ENCODE measurements around the gene LRP5.

Gene LRP5

DNA sequence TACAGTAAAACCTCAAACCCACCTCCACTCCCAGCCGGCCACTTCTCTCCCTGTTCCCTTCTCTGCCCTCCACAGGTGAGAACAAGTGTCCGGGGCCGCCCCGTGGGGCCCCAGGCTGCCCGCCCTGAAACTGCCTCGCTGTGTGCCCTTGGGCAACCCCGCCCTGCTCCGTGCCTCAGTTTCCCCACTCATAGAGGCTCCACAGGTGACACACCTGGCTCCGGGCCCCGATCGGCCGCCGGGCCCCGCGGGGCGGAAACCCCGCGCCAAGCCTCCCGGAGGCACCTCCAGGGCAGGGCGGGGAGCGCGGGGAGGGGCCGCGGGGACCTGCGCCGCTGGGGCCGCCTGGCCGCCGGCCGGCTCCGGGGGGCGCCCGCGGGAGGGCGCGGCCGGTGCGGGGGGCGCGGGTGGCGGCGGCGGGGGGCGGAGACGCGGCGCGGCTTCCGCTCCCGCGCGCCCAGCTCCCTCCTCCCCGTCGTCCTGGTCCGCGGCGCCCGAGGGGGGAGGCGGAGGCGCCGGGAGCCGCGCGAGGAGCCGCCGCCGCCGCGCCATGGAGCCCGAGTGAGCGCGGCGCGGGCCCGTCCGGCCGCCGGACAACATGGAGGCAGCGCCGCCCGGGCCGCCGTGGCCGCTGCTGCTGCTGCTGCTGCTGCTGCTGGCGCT lies at the start of gene LRP5:
LRP5 (plus strand) TSS at position 475 of the 663 bp plus-strand sequence; CDS start at position 599, 124 bp downstream.
- DNase-seq: no peak

DNA sequence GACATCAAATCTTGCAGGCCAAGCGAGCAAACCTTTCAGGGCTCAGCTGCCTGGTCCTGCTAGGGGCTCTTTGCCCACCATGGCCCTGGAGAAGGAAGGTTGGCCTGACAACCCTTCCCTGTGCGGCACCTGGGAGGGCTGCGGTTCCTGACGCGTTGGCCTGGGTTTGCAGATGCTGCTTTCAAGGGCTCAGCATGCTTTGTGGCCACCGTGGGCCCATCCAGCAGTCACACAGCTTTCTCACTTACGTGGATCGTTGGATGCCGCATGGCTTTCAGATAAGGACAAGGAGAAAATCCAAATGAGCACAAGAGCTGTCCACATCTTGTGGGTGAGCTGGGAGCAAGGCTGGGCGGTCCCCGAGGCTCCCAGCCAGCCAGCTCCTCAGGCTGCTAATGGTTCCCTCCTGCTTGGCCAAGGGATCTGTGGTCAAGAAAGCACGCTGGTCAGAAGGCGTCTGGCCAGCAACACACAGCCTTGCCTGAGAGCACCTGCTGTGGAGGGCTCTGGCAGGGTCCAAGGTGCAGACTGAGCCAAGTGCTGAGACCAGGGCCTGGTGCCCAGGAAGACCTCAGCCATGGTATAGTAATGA lies 48.9 kb upstream of the LRP5 start:
- DNase-seq: no peak

DNA sequence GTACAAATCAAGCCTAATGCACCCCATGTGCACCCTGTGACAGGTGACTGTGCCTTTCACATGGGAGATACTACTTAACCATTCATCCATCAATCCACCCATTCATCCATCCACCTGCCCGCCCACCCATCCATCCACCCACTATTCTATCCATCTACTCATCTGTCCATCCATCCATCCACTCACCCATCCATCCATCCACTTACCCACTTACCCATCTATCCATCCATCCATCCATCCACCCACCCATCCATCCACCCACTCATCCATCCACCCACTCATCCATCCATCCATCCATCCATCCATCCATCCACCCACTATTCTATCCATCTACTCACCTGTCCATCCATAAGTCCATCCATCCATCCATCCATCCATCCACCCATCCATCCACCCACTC lies 48.1 kb upstream of the LRP5 start:
- DNase-seq: no peak

DNA sequence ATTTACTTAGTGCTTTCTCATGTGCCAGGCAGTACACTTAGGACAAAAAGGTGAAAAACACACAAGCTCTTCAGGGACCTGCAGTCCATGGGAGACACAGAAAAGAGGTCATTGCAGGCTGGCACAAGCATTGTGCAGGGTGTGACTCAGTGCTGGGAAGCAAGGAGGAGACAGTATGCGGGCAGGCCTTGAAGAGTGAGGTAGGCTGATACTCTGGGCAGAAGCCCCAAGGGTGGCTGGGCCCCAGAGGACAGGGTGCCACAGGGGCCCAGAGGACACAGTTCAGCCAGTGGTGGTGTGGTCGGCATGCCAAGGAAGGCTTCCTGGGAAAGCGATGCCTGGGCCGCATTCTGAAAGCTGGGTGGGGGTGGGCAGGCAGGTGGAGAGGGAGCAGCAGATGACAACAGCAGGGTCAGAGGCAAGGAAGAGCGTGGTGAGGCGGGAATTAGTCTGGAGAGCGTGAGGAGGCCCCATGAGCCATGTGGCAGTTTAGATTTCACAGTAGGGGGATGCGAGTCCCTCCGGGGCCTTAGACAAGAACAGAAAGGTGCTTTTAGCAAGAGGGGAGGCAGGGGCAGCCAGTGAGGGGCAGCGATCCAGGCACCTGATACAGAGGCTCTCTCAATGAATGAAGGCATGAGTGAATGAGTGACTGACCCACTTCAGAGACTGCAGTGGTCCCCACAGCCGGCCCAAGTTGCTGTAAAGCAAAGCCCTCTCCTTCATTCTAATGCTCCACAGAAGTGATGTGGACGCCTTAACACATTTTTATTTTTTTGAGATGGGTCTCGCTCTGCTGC lies 47.5 kb upstream of the LRP5 start:
- DNase-seq: no peak

DNA sequence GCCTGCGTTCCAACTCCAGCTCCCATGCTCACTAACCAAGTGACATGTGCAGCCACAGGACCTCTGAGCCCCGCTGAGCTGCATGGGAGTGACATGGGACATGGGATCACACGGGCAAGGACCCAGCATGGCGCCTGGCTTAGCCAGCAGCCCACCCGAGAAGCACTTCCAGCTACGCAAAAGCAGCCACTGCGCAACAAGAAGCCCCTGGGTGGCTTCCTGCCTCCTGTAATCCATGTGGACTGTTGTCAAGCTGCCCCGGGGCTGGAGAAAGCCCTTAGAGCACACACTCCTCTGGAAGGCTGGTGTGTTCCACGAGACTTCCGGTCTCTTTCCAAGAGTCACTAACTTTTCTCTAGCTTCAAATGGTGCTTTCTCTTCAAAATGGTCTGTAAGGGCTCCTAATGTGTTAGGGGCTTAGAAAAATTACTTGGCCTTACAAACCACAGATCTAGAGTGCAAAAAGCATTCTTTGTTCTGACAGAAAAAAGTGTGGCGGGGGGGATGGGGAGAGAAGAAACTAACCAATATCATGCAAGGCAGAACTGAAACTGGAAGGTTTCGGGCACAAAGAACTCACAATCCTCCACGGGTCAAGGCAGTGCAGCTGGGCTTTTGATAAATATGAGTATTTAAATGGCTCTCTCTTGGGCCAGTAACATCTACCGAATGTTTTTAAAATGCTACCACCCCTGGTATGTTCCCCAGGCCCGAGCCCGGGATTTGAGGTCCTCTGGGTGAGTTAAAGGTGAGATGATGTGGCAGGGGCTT lies 46.1 kb upstream of the LRP5 start:
- DNase-seq: no peak

DNA sequence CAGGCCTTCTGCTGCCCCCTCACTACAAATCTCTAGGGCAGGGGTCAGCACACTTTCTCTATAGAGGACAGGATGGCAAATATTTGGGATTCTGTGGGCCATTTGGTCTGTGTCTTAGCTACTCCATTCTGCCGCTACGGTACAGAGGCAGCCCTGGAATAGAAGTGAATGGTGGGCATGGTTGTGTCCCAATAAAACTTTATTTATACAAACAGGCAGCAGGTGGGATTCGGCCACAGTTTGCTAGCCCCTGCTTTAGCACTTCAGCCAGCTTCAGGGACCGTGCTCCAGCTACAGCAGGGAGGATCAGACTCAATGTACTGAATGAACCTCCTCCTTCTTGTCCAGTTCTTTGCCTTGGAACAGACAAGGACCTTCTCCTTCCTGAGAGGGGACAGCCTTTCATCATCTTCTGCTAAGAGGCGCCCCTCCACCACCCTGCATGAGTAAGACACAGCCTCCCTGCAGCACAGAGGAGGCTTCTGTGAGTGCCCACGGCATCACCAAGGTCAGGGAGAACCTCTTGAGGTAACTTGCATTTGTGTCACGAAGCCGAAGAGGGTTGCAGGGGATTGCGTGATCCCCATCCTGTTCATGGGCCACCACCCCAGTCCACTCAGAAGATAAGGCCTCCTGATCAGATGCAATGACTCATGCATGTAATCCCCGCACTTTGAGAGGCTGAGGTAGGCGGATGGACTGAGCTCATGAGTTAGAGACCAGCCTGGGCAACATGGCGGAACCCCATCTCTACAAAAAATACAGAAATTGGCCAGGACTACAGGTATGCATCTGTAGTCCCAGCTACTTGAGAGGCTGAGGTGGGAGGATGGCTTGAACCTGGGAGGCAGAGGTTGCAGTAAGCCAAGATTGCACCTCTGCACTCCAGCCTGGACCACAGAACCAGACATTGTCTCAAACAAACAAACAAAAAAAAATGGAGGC lies 45.2 kb upstream of the LRP5 start:
- no peak for DNase-seq

DNA sequence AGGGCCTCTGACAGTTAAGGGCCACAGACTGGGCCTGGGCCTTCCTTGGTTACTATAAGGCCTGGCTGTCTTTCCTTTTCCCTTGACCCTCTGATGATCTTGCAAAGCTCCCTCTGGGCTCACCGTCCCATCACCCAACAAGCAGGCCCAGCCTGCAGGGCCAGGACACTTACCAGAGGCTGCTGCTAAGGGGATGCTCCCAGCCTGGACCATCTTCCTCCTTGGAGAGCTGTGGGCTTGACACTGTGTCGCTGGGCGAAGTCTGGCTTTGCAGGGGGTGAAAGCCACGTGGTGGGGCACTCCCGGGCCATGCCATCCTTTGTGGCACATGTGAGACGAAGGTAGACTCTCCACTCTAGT lies 44.5 kb upstream of the LRP5 start:
- DNase-seq: no peak

DNA sequence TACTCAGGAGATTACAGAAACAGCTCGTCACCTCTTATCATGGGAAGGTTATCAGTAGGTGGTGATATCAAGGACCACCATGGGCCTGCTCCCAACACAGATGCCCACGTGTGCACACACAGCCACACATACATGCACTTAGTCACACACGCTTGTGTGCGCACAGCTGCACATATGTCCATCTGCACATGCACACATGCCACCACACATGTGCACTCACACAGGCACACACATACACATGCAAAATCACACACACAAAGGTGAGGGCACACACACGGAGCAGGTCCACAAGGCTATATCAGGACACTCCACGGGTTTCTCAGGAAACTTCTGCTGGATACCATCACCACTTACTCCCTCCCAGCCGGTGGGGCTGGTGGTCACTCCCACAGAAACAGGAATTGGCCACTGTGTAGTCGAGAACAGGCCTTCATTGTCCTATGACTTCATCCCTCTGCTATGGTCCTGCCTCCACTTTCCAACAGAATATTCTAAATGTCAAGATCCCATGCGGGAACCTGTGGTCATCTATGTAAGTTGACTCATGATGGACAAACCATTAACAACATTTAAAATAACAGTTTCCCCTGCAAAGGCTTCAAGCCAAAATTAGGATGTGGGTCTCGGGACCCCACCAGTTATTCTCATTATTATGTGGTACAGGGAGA lies 42.8 kb upstream of the LRP5 start:
- no peak for DNase-seq

DNA sequence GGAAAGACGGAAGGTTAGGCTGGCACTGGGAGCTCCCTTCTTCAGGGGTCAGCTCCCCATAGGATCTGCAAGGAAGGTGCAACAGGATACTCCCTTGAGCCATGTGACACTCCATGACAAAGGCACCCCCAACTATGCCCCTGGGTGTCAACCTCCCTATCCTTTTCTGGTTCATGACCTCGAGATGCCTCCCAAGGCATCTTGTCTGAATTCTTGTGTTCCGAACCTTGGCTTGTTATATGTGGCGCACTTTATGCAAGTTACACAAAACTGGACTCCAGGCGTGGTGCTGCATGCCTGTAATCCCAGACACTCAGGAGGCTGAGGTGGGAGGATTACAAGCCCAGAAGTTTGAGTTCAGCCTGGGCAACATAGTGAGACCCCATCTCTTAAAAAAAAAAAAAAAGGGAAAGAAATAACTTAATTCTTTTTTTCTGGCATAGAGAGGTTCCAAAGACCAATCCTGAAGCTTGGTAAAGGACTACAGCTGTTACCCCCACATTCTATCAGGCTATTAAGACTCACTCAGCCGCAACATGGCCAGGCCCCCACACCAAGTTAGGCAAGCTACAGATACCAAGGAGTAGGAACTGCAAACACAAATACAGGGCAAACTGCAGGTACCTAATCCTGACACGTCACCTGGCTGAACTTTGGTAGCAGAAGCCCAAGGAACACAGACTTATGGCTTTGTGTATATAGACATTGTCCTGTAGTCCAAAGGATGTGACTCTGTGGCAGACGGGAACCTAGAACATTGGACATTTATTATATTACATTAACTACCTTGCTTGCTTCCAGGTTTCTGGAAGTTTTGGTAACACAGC lies 42.0 kb upstream of the LRP5 start:
- no peak for DNase-seq

DNA sequence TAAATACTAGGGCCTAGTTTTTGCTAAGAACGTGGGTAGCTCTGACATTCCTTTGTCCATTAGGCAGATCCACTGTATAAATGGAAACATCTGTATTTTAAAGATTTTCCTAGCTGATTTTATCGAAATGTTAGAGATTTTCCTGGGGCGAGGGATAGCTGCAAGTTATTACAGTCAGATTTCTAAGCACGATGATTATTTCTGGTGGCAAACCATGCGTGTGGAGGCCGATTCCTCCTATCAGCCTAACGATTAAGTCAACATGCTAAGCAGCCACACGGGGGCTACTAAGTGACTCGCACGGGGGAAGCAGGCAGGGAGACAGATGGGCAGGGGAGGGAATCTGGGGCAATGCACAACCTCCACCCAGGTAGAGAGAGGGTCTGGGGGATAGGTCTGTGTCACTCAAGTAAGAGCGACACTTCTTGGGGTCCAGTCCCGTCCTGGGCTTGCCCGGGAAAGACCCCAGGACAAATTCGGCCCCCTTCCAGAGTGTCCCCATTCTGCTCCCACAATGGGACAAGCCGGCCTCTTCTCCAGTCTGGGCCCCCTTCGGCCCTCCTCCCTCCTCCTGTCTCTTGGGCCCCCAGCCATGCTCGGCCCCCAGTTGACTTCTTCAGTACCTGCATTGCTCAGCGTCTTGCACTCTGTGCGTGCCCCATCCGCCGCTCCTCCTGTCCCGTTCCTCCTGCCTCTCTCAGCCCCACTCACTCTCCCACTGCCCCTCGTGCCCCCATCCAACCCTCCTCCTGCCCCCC lies 41.2 kb upstream of the LRP5 start:
- DNase-seq: peak; percentile 64

DNA sequence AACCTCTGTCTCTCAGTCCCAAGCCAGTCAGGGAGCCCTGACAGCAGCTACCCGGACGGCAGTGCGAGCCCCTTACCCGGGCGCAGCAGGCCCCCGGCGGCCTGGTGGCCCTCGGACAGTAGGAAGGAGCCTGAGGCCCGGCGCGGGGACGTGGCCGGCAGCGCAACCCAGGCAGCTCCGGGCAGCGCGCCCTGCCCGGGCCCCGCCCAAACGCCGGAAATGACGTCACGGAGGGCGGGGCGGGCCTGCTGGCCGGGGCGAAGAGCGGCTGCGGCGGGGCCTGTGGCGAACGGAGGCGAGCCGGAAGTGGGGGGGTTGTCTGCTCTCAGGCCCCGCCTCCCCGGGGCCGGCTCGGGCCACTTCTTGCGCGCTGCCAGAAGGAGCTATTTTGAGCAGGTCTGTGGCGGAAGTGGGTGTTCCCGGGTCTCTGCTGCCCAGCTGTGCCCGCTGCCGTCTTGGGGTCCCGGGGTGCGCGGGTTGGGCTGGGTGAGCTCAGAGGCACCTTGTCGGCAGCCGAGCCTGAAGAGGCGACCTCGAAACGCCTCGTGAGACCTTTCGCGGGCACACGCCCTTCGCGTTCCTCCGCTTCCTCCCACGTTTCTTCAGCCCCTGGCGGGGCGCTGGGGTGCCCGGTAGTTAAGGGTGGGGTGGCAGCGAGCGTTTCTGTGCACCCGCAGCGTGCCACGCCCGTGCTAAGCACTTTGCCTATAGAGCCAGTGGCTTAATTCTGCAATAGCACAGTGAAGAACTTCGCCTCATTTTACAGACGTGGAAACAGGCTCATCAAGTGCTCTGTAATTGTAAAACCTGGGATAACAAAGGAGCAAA lies 40.4 kb upstream of the LRP5 start, which contains the start of gene C11orf24:
C11orf24 (minus strand) TSS at position 193 of the 828 bp plus-strand sequence. CDS start 8,206 bp downstream, outside the sequence.
- DNase-seq: peak; percentile 94

DNA sequence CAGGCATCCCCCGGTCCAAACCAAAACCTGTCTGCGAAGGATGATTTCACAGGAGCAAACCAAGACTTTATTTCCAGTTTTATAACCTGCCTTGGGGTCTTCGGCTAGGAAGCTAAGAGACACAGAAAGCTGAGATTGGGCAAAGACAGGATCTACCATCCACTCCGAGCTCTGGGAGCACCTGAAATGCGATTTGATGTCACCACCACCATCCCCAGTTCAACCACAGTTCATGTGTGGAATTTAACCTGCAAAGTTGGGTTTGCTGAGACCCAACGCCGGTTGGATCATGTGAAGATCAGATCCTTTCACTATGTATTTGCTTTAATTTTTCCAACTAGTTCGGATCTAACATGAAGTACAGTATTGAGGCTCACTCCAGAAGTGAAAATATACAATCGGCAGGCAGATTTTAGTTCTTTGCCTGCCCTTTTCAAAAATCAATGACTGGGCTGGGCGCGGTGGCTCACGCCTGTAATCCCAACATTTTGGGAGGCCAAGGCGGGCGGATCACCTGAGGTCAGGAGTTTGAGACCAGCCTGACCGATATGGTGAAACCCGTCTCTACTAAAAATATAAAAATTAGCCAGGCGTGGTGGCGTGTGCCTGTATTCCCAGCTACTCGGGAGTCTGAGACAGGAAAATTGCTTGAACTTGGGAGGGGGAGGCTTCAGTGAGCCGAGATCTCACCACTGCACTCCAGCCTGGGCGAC lies 39.2 kb upstream of the LRP5 start:
- no peak for DNase-seq

DNA sequence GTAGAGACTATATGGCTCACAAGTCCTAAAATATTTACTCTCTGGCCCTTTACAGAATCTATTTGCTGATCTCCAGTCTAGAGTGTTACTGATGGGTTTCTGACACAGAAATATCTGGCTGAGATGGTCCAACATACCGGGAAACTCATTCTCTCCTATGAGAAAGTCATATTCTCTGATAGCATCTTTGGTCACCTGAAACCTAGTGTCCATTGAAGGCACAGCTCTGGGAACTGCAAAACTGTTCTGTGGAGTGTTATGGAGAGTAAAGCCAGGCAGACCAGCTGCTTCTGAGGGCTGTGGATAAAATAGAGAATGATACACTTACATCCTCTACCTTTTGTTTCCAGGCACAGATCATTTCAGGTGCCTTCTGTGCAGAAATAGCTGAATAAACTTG lies 38.1 kb upstream of the LRP5 start:
- DNase-seq: no peak

DNA sequence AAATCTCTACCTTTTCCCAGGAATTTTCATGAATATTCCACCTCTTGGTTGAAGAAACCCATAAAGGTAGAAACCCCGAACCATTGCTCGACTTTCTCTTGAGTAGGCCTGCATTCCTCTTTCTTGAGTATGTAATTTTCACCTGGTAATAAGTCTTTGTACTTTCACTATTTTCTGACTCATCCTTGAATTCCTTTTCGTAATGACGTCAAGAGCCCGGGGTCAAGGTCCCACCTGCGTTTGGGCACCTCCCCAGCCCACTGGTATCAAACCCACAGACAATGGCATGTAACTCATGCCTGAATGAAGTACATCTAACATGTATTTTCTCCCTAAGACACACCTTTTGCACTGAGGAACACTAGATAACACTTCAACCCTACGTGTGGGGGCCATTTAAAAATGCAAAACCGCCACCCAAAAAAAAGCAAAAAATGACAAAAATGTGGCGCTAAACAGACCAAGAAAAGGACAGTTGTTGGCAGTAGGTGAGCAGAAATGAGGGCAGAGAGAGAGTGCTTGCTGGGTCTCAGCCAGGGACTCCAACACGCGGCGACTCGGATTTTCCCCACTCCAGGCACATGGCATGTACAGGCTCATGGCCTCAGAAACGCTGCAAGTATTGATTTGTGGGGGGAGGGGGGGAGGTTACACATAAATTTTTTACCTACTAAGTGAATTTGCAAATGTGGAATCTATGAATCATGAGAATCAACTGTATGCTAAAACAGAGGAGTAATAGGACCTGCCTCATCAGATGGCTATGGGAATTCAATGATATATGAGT lies 36.5 kb upstream of the LRP5 start:
- no peak for DNase-seq

DNA sequence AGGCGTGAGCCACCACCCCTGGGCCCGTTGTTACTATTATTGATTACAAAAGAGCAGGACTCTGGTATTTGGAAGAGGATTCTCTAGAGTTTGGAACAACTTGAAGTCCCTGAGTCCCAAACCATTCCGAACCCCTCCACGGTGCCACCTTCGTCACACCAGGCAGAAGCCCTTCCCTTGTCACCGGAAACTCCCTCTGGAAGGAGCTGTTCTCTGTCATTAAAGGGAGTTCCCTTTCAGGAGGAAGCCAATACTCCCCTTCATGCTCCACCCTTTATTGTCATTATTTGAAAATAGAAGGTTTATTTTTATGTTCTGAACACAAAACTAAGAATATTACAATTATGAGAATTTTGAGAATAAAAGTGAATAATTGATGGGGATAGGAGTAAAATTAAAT lies 35.5 kb upstream of the LRP5 start:
- no peak for DNase-seq

DNA sequence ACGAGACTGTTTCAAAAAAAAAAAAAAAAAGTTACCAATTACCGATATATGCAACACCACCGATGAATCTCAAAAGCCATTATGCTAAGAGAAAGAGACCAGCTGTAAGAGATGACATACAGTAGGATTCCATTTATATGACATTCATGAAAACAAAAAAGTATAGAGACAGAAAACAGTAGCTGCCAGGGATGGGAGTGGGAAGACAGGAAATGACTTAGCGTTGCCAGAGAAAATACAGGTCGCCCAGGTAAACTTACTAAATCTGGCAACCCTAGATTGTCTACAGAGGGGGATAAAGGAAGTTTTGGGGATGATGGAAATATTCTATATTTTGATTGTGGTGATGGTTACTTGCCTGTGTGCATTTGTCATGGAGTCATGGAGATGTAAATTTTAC lies 32.7 kb upstream of the LRP5 start:
- DNase-seq: no peak

DNA sequence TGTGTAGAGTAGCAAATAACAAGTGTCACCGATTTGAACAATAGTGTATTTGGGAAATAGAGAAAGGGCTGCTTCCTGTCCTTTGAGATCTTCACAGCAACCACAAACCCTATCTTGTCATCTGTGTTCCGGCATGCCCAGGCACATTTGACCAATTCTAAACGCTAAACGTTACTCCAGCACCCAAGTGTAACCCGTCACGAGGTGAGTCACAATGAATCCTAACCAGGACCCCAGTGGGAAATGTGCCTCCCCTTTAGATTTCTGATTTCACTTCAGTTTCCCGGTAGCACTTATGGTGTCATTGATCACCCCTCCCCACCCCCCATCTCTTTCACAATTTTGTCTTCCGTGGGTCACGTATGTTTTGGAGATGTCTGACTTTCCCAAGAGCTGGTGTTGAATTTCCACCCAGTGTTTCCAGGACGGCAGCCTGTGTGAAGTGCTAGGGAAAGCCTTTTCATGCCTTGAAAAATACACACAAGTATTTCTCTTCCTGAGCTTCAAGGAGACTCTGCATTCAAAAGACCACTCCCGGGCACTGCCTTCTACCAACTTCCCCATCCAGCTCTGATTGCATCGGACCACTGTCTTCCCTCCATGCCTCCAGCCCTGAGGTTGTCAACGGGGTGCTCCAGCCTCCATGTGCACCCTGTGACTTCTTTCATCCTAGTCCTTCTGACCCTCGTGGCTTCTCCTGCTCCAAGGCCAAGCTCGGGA lies 30.1 kb upstream of the LRP5 start:
- DNase-seq: peak; percentile 35

All from stimulated activated CD4-positive, alpha-beta T cell treated with anti-CD3 and anti-CD28 coated beads, Interleukin-4, amount 100 ng/mL, for 24 hours (primary cell).